A549 (cell line): ENCODE data around the gene C8G. TPM values are rescaled to one million over a fixed set of nuclear protein-coding genes. Genes with fewer than 3 reads are reported as not detected.

Source experiments
- ATAC-seq, 2 experiments: fragments of 200-7000 bp in 1 of 2; fragments of >200 bp in 1 of 2; cut with Nextera tagmentation in 1 of 2; cut with Tn5 transposase in 1 of 2; 3 replicates each; pipeline versions ENCODE4 v1.8.0 to v1.9.1; 2018 to 2020; ENCODE audit warnings: mild to moderate bottlenecking in 1 of 2, moderate library complexity in 1 of 2
- CTCF ChIA-PET: fragments of 300-600 bp; sonication (Branson Sonifier 250); formaldehyde crosslinking; extraction: SDS; loops from one replicate; lab custom pipeline; 2021; ENCODE audit warnings: antibody characterized with exemption, inconsistent platforms; lab: Yijun Ruan, JAX
- POLR2A ChIA-PET: fragments of 350-600 bp; formaldehyde crosslinking; extraction: SDS; loops from one replicate; lab custom pipeline; 2021; ENCODE audit warnings: antibody characterized with exemption, inconsistent platforms; lab: Yijun Ruan, JAX
- DNase-seq, 2 experiments: peaks; one replicate each; pipeline versions ENCODE4 v3.0.0 to v3.0.0-alpha.2; 2011 to 2016; ENCODE audit warnings: low read depth in 1 of 2, low spot score in 1 of 2
- FAIRE-seq: peaks from 2 replicates; lab custom pipeline; 2011; peaks lifted over from hg19 to GRCh38; lab: Jason Lieb, UNC
- H3K27ac ChIP-seq, 2 experiments: fragments of >200 bp; sonication (Bioruptor Twin); formaldehyde crosslinking; 3 replicates each; pipeline ENCODE4 v1.5.1; 2016 to 2017
- H3K4me1 ChIP-seq: fragments of >200 bp; sonication (Bioruptor Twin); formaldehyde crosslinking; 3 replicates; pipeline ENCODE4 v1.6.1; 2016
- H3K4me2 ChIP-seq: fragments of >200 bp; sonication (Bioruptor Twin); formaldehyde crosslinking; 3 replicates; pipeline ENCODE4 v1.6.1; 2016
- H3K4me3 ChIP-seq: fragments of >200 bp; sonication (Bioruptor Twin); formaldehyde crosslinking; 3 replicates; pipeline ENCODE4 v1.5.1; 2016
- H3K9me3 ChIP-seq: fragments of >200 bp; sonication (Bioruptor Twin); formaldehyde crosslinking; 3 replicates; pipeline ENCODE4 v1.6.1; 2016
- ATOH8 ChIP-seq: fragments of 250-450 bp; sonication (Bioruptor Pico); IDR thresholded peaks from 2 replicates; pipeline ENCODE4 v1.5.0; 2020; ENCODE audit warnings: low read depth, mild to moderate bottlenecking, moderate library complexity
- CHD2 ChIP-seq: fragments of 150-350 bp; IDR thresholded peaks from 2 replicates; pipeline ENCODE4 v1.6.1; 2014; ENCODE audit warnings: low read length; ENCODE audit not compliant: partially characterized antibody
- CTCF ChIP-seq: fragments of >200 bp; sonication (Bioruptor Twin); formaldehyde crosslinking; IDR thresholded peaks from 3 replicates; pipeline ENCODE4 v1.5.1; 2016
- FOSB ChIP-seq: fragments of 250-450 bp; sonication (Bioruptor Pico); IDR thresholded peaks from 2 replicates; pipeline ENCODE4 v1.5.0; 2020; ENCODE audit warnings: mild to moderate bottlenecking, moderate library complexity
- FOSL2 ChIP-seq, 2 experiments: fragments of 450-650 bp in 1 of 2; fragments of >200 bp in 1 of 2; sonication (Bioruptor Twin) in 1 of 2; formaldehyde crosslinking; IDR thresholded peaks; 2 replicates each; pipeline versions ENCODE4 v1.5.0 to v1.6.1; 2016 to 2020; ENCODE audit warnings: mild to moderate bottlenecking in 1 of 2, moderate library complexity in 1 of 2
- GATA3 ChIP-seq: IDR thresholded peaks from 2 replicates; pipeline ENCODE4 v1.6.1; 2012; ENCODE audit warnings: borderline replicate concordance
- HOXA7 ChIP-seq: fragments of 250-450 bp; sonication (Bioruptor Pico); IDR thresholded peaks from 2 replicates; pipeline ENCODE4 v1.5.0; 2020; ENCODE audit warnings: mild to moderate bottlenecking, moderate library complexity
- JUN ChIP-seq, 2 experiments: fragments of >200 bp; sonication (Bioruptor Twin); formaldehyde crosslinking; IDR thresholded peaks; 2 replicates in 1 of 2; 3 replicates in 1 of 2; pipeline ENCODE4 v1.6.1; 2016 to 2017
- RAD21 ChIP-seq, 2 experiments: fragments of >200 bp in 1 of 2; sonication (Bioruptor Twin) in 1 of 2; formaldehyde crosslinking in 1 of 2; IDR thresholded peaks in 1 of 2; conservative IDR thresholded peaks in 1 of 2; 2 replicates in 1 of 2; 3 replicates in 1 of 2; pipeline ENCODE4 v1.6.1; 2012 to 2018; ENCODE audit warnings: inconsistent platforms in 1 of 2
- SREBF2 ChIP-seq: fragments of 450-650 bp; IDR thresholded peaks from 2 replicates; pipeline ENCODE4 v1.6.1; 2014; ENCODE audit warnings: mild to moderate bottlenecking, moderate library complexity
- ZFP36 ChIP-seq: fragments of 450-650 bp; IDR thresholded peaks from 2 replicates; pipeline ENCODE4 v1.6.1; 2014; ENCODE audit warnings: borderline replicate concordance; ENCODE audit not compliant: partially characterized antibody
- WGBS: methylation state at CpG from one replicate; pipeline ENCODE4 v1.1.6; 2017; ENCODE audit errors: missing lambda C conversion rate; 5-methylcytosine and 5-hydroxymethylcytosine counted together
- polyA plus RNA-seq, 4 experiments: library from polyadenylated mRNA; depleted of rRNA in 3 of 4; stranded (reverse); fragments of >200 nt; fragmentation: RNase III in 1 of 4; extraction: RNeasy Plus Mini Kit Qiagen cat#74134 plus additional on column Dnase treatment in 1 of 4; gene quantifications; 2 replicates in 3 of 4; 3 replicates in 1 of 4; pipeline ENCODE4 v1.2.3, GENCODE V29; 2011 to 2017
- TF ChIP-seq, protein P1 (sequence below): IDR thresholded peaks from 2 replicates; pipeline ENCODE4 v1.6.1; 2012

The C8G gene
- polyA plus RNA-seq, 2 of the 4 experiments (the other 2 are of a cell fraction), result 0.45 to 1.3 TPM

GRCh38 chr9:136898483-136899100, 46.5 kb upstream of the C8G start:
- TF ChIP-seq JUN (IDR thresholded peaks at IDR 0.05) (0 out of 5 replicates have a peak, but pooled peaks of 1 of the 2 experiments have one; percentile 0), ATOH8 (CRISPR knock-in tag) (no peak)
- TF ChIP-seq, all 56 proteins: peak for 1
- Histone ChIP-seq H3K4me3 (no peak overlapping the region), H3K4me1 (peaks cover 74% of the 10 kb centered on the region), H3K9me3 (no peaks in the 10 kb centered on the region), H3K27ac (peak overlapping the region; percentile 96; a peak in 4 of 6 replicates), H3K4me2 (peak overlapping the region; percentile 10)
- ChIA-PET CTCF (interaction anchor here (0.6 to 10.7 kb wide), 22 partner anchors 9 to 137 kb away, joined by 3 to 139 read pairs (median 4); partner anchors contain the start of genes AJM1, C8G, FBXW5 and TRAF2), POLR2A (interaction anchor here (0.8 to 2.7 kb wide), 6 partner anchors 12 to 171 kb away, joined by 3 to 21 read pairs (median 4); partner anchors contain the start of genes EDF1, PHPT1 and TRAF2)
- 85% methylated on average over 21 of the region's 21 CpGs for WGBS
- FAIRE-seq (no peak), DNase-seq (no peak), ATAC-seq (no peak)

- Histone ChIP-seq H3K9me3 (no peaks in the 10 kb centered on the region), H3K27ac (peak overlapping the region; percentile 96)
- 36% methylated on average over 9 of the region's 9 CpGs for WGBS
- CTCF ChIA-PET, result interaction anchor here (1.2 to 10.7 kb wide), 16 partner anchors 8 to 136 kb away, joined by 3 to 139 read pairs (median 5); partner anchors contain the start of genes AJM1, C8G, FBXW5 and TRAF2
- DNase-seq, result peak; percentile 43 to 74
- POLR2A ChIA-PET, result interaction anchor here (0.8 to 2.7 kb wide), 6 partner anchors 13 to 171 kb away, joined by 3 to 21 read pairs (median 4); partner anchors contain the start of genes EDF1, PHPT1 and TRAF2
- no peak for TF ChIP-seq HOXA7 (CRISPR knock-in tag)
- TF ChIP-seq RAD21 (conservative IDR thresholded peaks at IDR 0.05 in 1 of 2, IDR thresholded peaks at IDR 0.05 in 1 of 2), result 0 out of 5 replicates have a peak, but pooled peaks of 1 of the 2 experiments have one; percentile 21
- TF ChIP-seq, all 56 proteins: peak for 1
- peak overlapping the region; percentile 10 for H3K4me2 ChIP-seq
- ATAC-seq, result peak in 1 of 2 experiments; percentile 14; a peak in 2 of 6 replicates
- no peak overlapping the region for H3K4me3 ChIP-seq
- H3K4me1 ChIP-seq, result peaks cover 80% of the 10 kb centered on the region
- no peak for FAIRE-seq
Observed at GRCh38 chr9:136899196-136899595, 45.8 kb upstream of the C8G start.

DNA sequence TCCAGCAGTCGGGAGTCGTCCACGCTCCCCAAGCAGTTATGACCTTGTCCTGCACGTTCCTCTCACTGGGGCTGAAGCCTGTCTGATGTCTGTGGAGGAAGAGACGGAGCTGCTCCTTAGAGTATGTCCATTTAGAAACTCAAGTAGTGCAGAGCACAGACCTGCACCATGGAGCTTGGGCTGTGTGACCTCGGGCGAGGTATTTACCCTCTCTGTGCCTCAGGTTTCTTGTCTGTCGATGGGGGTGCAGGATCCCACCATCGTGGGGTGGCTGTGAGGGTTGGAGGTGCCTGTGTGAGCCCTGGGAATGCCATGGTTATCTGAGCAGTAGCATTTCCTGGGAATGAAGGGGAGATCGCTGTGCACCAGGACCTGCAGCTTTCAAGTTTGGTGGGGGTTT, 44.5 kb upstream of the C8G start:
- Histone ChIP-seq H3K4me2 (peak overlapping the region; percentile 81), H3K4me3 (no peak overlapping the region), H3K27ac (peak overlapping the region; percentile 96), H3K9me3 (no peaks in the 10 kb centered on the region), H3K4me1 (peaks cover 82% of the 10 kb centered on the region)
- WGBS, result 72% methylated on average over 10 of the region's 10 CpGs
- no peak for DNase-seq
- ChIA-PET CTCF (interaction anchor here (0.9 to 10.7 kb wide), 6 partner anchors 14 to 129 kb away, joined by 4 to 139 read pairs (median 4); partner anchors contain the start of gene TRAF2), POLR2A (interaction anchor here (4.2 kb wide), 1 partner anchor 16 kb away, joined by 108 read pairs; the partner anchor contains the start of gene TRAF2)
- ATAC-seq, result no peak
- no peak for TF ChIP-seq RAD21 (conservative IDR thresholded peaks at IDR 0.05 in 1 of 2, IDR thresholded peaks at IDR 0.05 in 1 of 2)
- peak; percentile 55 for TF ChIP-seq ZFP36
- FAIRE-seq, result no peak

GRCh38 chr9:136900988-136901515, 44.0 kb upstream of the C8G start:
- TF ChIP-seq GATA3, result 0 out of 2 replicates have a peak, but pooled peaks have one; percentile 37
- no peak for TF ChIP-seq SREBF2
- TF ChIP-seq CTCF, result no peak
- TF ChIP-seq FOSB, result no peak
- TF ChIP-seq CHD2, result no peak
- TF ChIP-seq, protein P1, sequence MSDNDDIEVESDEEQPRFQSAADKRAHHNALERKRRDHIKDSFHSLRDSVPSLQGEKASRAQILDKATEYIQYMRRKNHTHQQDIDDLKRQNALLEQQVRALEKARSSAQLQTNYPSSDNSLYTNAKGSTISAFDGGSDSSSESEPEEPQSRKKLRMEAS, result 0 out of 2 replicates have a peak, but pooled peaks have one; percentile 16
- TF ChIP-seq FOSL2 (IDR thresholded peaks at IDR 0.05), result no peak
- TF ChIP-seq FOSL2 (CRISPR knock-in tag; IDR thresholded peaks at IDR 0.05), result peak; percentile 58; the same call in 1 of the 2 replicates
- ChIA-PET POLR2A (interaction anchor here (0.6 to 4.2 kb wide), 5 partner anchors 8 to 43 kb away, joined by 7 to 108 read pairs (median 7); partner anchors contain the start of genes FBXW5 and TRAF2), CTCF (interaction anchor here (0.9 to 10.7 kb wide), 6 partner anchors 14 to 128 kb away, joined by 4 to 139 read pairs (median 4); partner anchors contain the start of gene TRAF2)
- ATAC-seq (peak in 1 of 2 experiments; percentile 16; a peak in 3 of 6 replicates), FAIRE-seq (no peak), DNase-seq (peak in 1 of 2 experiments; percentile 58)
- peaks cover 77% of the 10 kb centered on the region for H3K4me1 ChIP-seq
- no peak overlapping the region; the same call in 2 of the 3 replicates for H3K4me3 ChIP-seq
- peak overlapping the region; percentile 96 for H3K27ac ChIP-seq
- H3K4me2 ChIP-seq, result peak overlapping the region; percentile 81
- no peaks in the 10 kb centered on the region for H3K9me3 ChIP-seq
- 7% methylated on average over 13 of the region's 13 CpGs for WGBS
